22Rv1 (cell line): ENCODE measurements around the gene TBC1D19.

Experiments used
- ZFX ChIP-seq: fragments of 450-650 bp; IDR thresholded peaks from 2 replicates; pipeline ENCODE4 v1.6.1; 2017; ENCODE audit warnings: antibody characterized with exemption, borderline replicate concordance
- TF ChIP-seq, protein P1 (sequence below): fragments of 450-650 bp; IDR thresholded peaks from 2 replicates; pipeline ENCODE4 v1.5.1; 2017; ENCODE audit warnings: mild to moderate bottlenecking

DNA sequence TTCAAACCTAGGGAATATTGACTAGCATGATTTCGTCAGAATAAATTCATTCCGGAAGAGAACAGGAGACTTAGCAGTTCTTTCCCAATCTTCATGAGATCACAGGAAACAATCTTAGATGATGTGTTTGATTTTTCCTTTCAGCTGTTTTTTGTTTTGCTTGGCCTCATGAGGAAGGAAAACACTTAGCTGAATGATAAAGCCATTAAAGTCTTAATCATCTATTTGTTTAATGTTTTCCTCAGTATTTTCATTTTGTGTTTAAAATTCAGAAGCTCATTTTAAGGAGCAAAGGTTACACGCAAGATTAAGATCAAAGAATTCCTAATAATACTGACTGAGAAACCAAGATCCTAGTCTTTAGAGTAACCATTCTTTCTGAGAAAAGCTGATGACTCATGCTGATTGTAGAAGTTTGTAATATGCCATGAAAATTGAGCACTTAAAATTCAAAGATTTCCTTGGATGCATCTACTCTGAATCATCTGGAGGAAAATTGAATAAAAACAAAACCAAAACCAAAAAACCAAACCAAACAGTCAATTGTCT is 15.4 kb upstream of the TBC1D19 start:
- TF ChIP-seq, protein P1, sequence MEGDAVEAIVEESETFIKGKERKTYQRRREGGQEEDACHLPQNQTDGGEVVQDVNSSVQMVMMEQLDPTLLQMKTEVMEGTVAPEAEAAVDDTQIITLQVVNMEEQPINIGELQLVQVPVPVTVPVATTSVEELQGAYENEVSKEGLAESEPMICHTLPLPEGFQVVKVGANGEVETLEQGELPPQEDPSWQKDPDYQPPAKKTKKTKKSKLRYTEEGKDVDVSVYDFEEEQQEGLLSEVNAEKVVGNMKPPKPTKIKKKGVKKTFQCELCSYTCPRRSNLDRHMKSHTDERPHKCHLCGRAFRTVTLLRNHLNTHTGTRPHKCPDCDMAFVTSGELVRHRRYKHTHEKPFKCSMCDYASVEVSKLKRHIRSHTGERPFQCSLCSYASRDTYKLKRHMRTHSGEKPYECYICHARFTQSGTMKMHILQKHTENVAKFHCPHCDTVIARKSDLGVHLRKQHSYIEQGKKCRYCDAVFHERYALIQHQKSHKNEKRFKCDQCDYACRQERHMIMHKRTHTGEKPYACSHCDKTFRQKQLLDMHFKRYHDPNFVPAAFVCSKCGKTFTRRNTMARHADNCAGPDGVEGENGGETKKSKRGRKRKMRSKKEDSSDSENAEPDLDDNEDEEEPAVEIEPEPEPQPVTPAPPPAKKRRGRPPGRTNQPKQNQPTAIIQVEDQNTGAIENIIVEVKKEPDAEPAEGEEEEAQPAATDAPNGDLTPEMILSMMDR, result no peak
- TF ChIP-seq ZFX, result no peak
